HEK293 (cell line): Measurements from ENCODE around the gene CNTNAP5.

Experiments used
- CTCF ChIA-PET: fragments of 350-600 bp; formaldehyde crosslinking; extraction: SDS; loops from one replicate; lab custom pipeline; 2021; ENCODE audit warnings: antibody characterized with exemption; lab: Yijun Ruan, JAX
- POLR2A ChIA-PET: fragments of 300-600 bp; formaldehyde crosslinking; extraction: SDS; loops from one replicate; lab custom pipeline; 2020; ENCODE audit warnings: antibody characterized with exemption, inconsistent platforms; lab: Yijun Ruan, JAX
- H3K27ac ChIP-seq: fragments of 200-500 bp; sonication (Bioruptor generic); 2 replicates; pipeline ENCODE4 v1.5.1; 2014; ENCODE audit warnings: low read depth, low read length, control low read depth, inconsistent platforms; ENCODE audit errors: extremely low read depth
- H3K36me3 ChIP-seq, 2 experiments: fragments of 200-500 bp in 1 of 2; sonication (Bioruptor generic) in 1 of 2; 1 replicate in 1 of 2; 2 replicates in 1 of 2; pipeline ENCODE4 v1.5.1; 2014 to 2017; ENCODE audit warnings: inconsistent platforms in 2 of 2, low read length in 2 of 2; ENCODE audit not compliant: control insufficient read depth in 2 of 2, insufficient read depth in 1 of 2
- H3K4me1 ChIP-seq: fragments of 200-500 bp; sonication (Bioruptor generic); 2 replicates; pipeline ENCODE4 v1.5.1; 2014; ENCODE audit warnings: mild to moderate bottlenecking, low read length, inconsistent platforms; ENCODE audit not compliant: control insufficient read depth, insufficient read depth
- H3K4me3 ChIP-seq: 2 replicates; pipeline ENCODE4 v1.5.1; 2011; ENCODE audit warnings: low read depth, mild to moderate bottlenecking, control low read depth, low read length, moderate library complexity
- H3K9me3 ChIP-seq: fragments of 200-500 bp; sonication (Bioruptor generic); 2 replicates; pipeline ENCODE4 v1.5.1; 2014; ENCODE audit warnings: low read depth, low read length, inconsistent platforms; ENCODE audit not compliant: control insufficient read depth, insufficient read depth
- BCL11B ChIP-seq: fragments of 450-650 bp; formaldehyde crosslinking; IDR thresholded peaks from 2 replicates; pipeline ENCODE4 v1.5.1; 2016; ENCODE audit warnings: low read depth, missing biosample characterization, missing genetic modification characterization
- INSM2 ChIP-seq: fragments of 450-650 bp; formaldehyde crosslinking; IDR thresholded peaks from 2 replicates; pipeline ENCODE4 v1.5.1; 2016; ENCODE audit warnings: missing biosample characterization, missing genetic modification characterization
- PRDM1 ChIP-seq: fragments of 450-650 bp; formaldehyde crosslinking; IDR thresholded peaks from 2 replicates; pipeline ENCODE4; 2016; ENCODE audit warnings: missing biosample characterization, missing genetic modification characterization
- SP7 ChIP-seq: fragments of 450-650 bp; formaldehyde crosslinking; IDR thresholded peaks from 2 replicates; pipeline ENCODE4 v1.5.1; 2016; ENCODE audit warnings: missing biosample characterization, missing genetic modification characterization
- TSHZ1 ChIP-seq: fragments of 450-650 bp; formaldehyde crosslinking; IDR thresholded peaks from 2 replicates; pipeline ENCODE4 v1.5.1; 2016; ENCODE audit warnings: missing biosample characterization, missing genetic modification characterization, borderline replicate concordance
- ZBTB26 ChIP-seq: fragments of 450-650 bp; formaldehyde crosslinking; optimal IDR thresholded peaks from 2 replicates; pipeline ENCODE3; 2016; ENCODE audit warnings: missing biosample characterization, mild to moderate bottlenecking, missing genetic modification characterization
- ZBTB6 ChIP-seq: fragments of 450-650 bp; formaldehyde crosslinking; IDR thresholded peaks from 2 replicates; pipeline ENCODE4 v1.5.1; 2017; ENCODE audit warnings: missing biosample characterization, missing genetic modification characterization
- ZEB2 ChIP-seq: fragments of 450-650 bp; formaldehyde crosslinking; IDR thresholded peaks from 2 replicates; pipeline ENCODE4 v1.5.1; 2016; ENCODE audit warnings: missing biosample characterization, missing genetic modification characterization
- ZFHX2 ChIP-seq: fragments of 450-650 bp; formaldehyde crosslinking; conservative IDR thresholded peaks from 2 replicates; pipeline ENCODE4 v1.5.1; 2016; ENCODE audit warnings: missing biosample characterization, missing genetic modification characterization
- ZNF10 ChIP-seq: fragments of 450-650 bp; formaldehyde crosslinking; IDR thresholded peaks from 2 replicates; pipeline ENCODE4 v1.5.1; 2017; ENCODE audit warnings: missing biosample characterization, missing genetic modification characterization
- ZNF140 ChIP-seq: fragments of 450-650 bp; formaldehyde crosslinking; IDR thresholded peaks from 2 replicates; pipeline ENCODE4 v1.5.1; 2016; ENCODE audit warnings: missing biosample characterization, missing genetic modification characterization
- ZNF148 ChIP-seq: fragments of 450-650 bp; formaldehyde crosslinking; IDR thresholded peaks from 2 replicates; pipeline ENCODE4 v1.5.0; 2017; ENCODE audit warnings: missing biosample characterization, missing genetic modification characterization, borderline replicate concordance
- ZNF174 ChIP-seq: fragments of 450-650 bp; formaldehyde crosslinking; IDR thresholded peaks from 2 replicates; pipeline ENCODE4 v1.5.0; 2017; ENCODE audit warnings: missing biosample characterization, mild to moderate bottlenecking, missing genetic modification characterization
- ZNF24 ChIP-seq: fragments of 450-650 bp; formaldehyde crosslinking; IDR thresholded peaks from 2 replicates; pipeline ENCODE4 v1.5.1; 2016; ENCODE audit warnings: missing biosample characterization, missing genetic modification characterization
- ZNF274 ChIP-seq, 2 experiments: fragments of 200-500 bp in 1 of 2; fragments of 450-650 bp in 1 of 2; sonication (Bioruptor generic) in 1 of 2; formaldehyde crosslinking in 1 of 2; IDR thresholded peaks; 2 replicates each; pipeline versions ENCODE4 v1.5.1 to v1.6.1; 2014 to 2016; ENCODE audit warnings: borderline replicate concordance in 1 of 2, inconsistent platforms in 1 of 2, low read length in 1 of 2, missing biosample characterization in 1 of 2, missing genetic modification characterization in 1 of 2
- ZNF585B ChIP-seq: fragments of 450-650 bp; formaldehyde crosslinking; IDR thresholded peaks from 2 replicates; pipeline ENCODE4 v1.5.1; 2016; ENCODE audit warnings: missing biosample characterization, missing genetic modification characterization
- ZNF654 ChIP-seq: fragments of 450-650 bp; formaldehyde crosslinking; IDR thresholded peaks from 2 replicates; pipeline ENCODE4 v1.5.1; 2016; ENCODE audit warnings: low read depth, missing biosample characterization, missing genetic modification characterization

The CNTNAP5 gene

GRCh38 chr2:124122340-124122739 is 97.3 kb downstream of the CNTNAP5 start:
- no peaks in the 10 kb centered on the region for H3K36me3 ChIP-seq
- no peaks in the 10 kb centered on the region for H3K4me1 ChIP-seq
- ChIA-PET CTCF (no interaction called here), POLR2A (no interaction called here)
- H3K9me3 ChIP-seq: no peaks in the 10 kb centered on the region
- no peak overlapping the region for H3K27ac ChIP-seq
- TF ChIP-seq ZNF654 (tag by site-specific recombination) (no peak), ZNF24 (no peak), ZNF274 (IDR thresholded peaks at IDR 0.05; ENCODE audit: low read length) (no peak), ZNF274 (tag by site-specific recombination; IDR thresholded peaks at IDR 0.05; ENCODE audit: borderline replicate concordance) (no peak), ZBTB6 (tag by site-specific recombination) (no peak), ZNF140 (no peak), ZBTB26 (tag by site-specific recombination) (no peak), ZEB2 (tag by site-specific recombination) (no peak), ZNF585B (tag by site-specific recombination) (no peak), BCL11B (tag by site-specific recombination) (no peak), TSHZ1 (no peak), SP7 (tag by site-specific recombination) (no peak), PRDM1 (tag by site-specific recombination) (no peak), ZNF174 (no peak), ZNF10 (tag by site-specific recombination) (no peak), ZFHX2 (tag by site-specific recombination) (no peak), ZNF148 (tag by site-specific recombination) (no peak), INSM2 (no peak)
- no peak overlapping the region for H3K4me3 ChIP-seq
